Upper lobe of left lung (tissue), 6 donors: Measurements from ENCODE around the gene SPRR1A. TPM values are rescaled to one million over a fixed set of nuclear protein-coding genes. Genes with fewer than 3 reads are reported as not detected.
"Not testable (repeated sequence)": the region's sequence is repeated elsewhere in the genome, so short reads cannot be mapped to it uniquely, and the experiment has no call there.

Experiments
- ATAC-seq, 2 donors: fragments of 200-7000 bp; cut with Tn5 transposase; one replicate each; pipeline ENCODE4 v1.9.1; 2022; ENCODE audit warnings: mild to moderate bottlenecking in 2 of 2, moderate library complexity in 2 of 2; ENCODE audit not compliant: low FRiP score in 2 of 2
- DNase-seq, 2 donors: peaks; one replicate each; pipeline ENCODE4 v3.0.0-alpha.2; 2019 to 2020
- H3K27ac ChIP-seq, 4 donors: fragments of 200-600 bp; sonication (generic); one replicate each; pipeline ENCODE4 v1.5.1; 2016 to 2019
- H3K27me3 ChIP-seq, 4 donors: fragments of 200-600 bp; sonication (generic); one replicate each; pipeline ENCODE4 v1.5.1; 2017 to 2019
- H3K36me3 ChIP-seq, 4 donors: fragments of 200-600 bp; sonication (generic); one replicate each; pipeline ENCODE4 v1.5.1; 2016 to 2019
- H3K4me1 ChIP-seq, 4 donors: fragments of 200-600 bp; sonication (generic); one replicate each; pipeline ENCODE4 v1.5.1; 2018 to 2019
- H3K4me3 ChIP-seq, 4 donors: fragments of 200-600 bp; sonication (generic); one replicate each; pipeline ENCODE4 v1.5.1; 2017 to 2019; ENCODE audit warnings: mild to moderate bottlenecking in 2 of 4, moderate library complexity in 1 of 4
- H3K9me3 ChIP-seq, 4 donors: fragments of 200-600 bp; sonication (generic); one replicate each; pipeline ENCODE4 v1.5.1; 2018 to 2019
- EP300 ChIP-seq, 4 donors: sonication (generic); formaldehyde crosslinking; IDR thresholded peaks; one replicate each; pipeline ENCODE4 v1.5.1; 2017; ENCODE audit warnings: antibody characterized with exemption in 4 of 4, control low read depth in 2 of 4
- POLR2A ChIP-seq, 4 donors: fragments of 450-650 bp; IDR thresholded peaks; one replicate each; pipeline ENCODE4 v1.5.1; 2016 to 2017; ENCODE audit warnings: antibody characterized with exemption in 4 of 4, mild to moderate bottlenecking in 2 of 4
- POLR2AphosphoS5 ChIP-seq, 2 donors: sonication (generic); formaldehyde crosslinking; IDR thresholded peaks; one replicate each; pipeline ENCODE4 v1.5.1; 2017; ENCODE audit warnings: antibody characterized with exemption in 2 of 2
- WGBS, 2 donors: methylation state at CpG; one replicate each; pipeline ENCODE4 v1.1.5; 2017 to 2018; 5-methylcytosine and 5-hydroxymethylcytosine counted together
- total RNA-seq, 6 donors: library from RNA; depleted of rRNA in 4 of 6; stranded (reverse); fragments of >200 nt in 4 of 6; gene quantifications; one replicate each; pipeline versions ENCODE4 v1.1.0 to v1.2.1, GENCODE V29; 2016 to 2021
- TF ChIP-seq, protein P1 (sequence below), 6 experiments: fragments of 450-650 bp in 4 of 6; fragments of 200-600 bp in 2 of 6; sonication (generic) in 2 of 6; IDR thresholded peaks; one replicate each; pipeline ENCODE4 v1.5.1; 2016 to 2019; ENCODE audit warnings: antibody characterized with exemption in 6 of 6
- donor health status: DM: no; HTN: no; CAD: no; lungs with moderate emphysema.
- donor health status: DM: no; HTN: yes; CAD: no; lungs with severe emphysema.

SPRR1A gene
- total RNA-seq, 6 donors from 2014 or later, result not detected

DNA sequence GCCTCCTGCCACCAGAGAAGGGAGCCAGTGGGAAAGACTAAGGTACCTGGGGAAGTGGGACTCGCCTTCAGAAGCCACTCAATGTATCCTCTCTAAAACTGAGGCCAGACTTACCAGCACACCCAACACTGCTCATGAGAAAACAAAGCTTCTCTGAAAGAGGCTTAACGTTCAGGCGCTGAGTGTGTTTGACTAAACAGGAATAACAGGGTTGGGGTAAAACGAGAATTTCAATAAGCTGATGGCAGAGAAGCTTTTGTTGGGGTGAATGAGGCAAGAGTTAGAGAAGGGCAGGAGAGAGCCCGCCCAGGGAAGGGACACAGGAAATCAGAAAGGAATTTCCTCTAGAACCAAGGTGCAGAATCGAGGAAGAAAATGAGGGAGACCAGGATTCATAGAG lies 15.9 kb downstream of the SPRR1A start:
- Histone ChIP-seq H3K36me3 (no peaks in the 10 kb centered on the region), H3K27me3 (no peaks in the 10 kb centered on the region), H3K9me3 (no peaks in the 10 kb centered on the region), H3K27ac (no peak overlapping the region), H3K4me1 (no peaks in the 10 kb centered on the region), H3K4me3 (no peak overlapping the region)
- TF ChIP-seq POLR2AphosphoS5 (IDR thresholded peaks at IDR 0.05), result no peak
- TF ChIP-seq EP300 (IDR thresholded peaks at IDR 0.05), result no peak
- no peak for TF ChIP-seq POLR2A (IDR thresholded peaks at IDR 0.05)
- TF ChIP-seq, protein P1, sequence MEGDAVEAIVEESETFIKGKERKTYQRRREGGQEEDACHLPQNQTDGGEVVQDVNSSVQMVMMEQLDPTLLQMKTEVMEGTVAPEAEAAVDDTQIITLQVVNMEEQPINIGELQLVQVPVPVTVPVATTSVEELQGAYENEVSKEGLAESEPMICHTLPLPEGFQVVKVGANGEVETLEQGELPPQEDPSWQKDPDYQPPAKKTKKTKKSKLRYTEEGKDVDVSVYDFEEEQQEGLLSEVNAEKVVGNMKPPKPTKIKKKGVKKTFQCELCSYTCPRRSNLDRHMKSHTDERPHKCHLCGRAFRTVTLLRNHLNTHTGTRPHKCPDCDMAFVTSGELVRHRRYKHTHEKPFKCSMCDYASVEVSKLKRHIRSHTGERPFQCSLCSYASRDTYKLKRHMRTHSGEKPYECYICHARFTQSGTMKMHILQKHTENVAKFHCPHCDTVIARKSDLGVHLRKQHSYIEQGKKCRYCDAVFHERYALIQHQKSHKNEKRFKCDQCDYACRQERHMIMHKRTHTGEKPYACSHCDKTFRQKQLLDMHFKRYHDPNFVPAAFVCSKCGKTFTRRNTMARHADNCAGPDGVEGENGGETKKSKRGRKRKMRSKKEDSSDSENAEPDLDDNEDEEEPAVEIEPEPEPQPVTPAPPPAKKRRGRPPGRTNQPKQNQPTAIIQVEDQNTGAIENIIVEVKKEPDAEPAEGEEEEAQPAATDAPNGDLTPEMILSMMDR (IDR thresholded peaks at IDR 0.05), result no peak
- ATAC-seq (peak in 1 of 2 donors; percentile 39), DNase-seq (no peak)
- 56 to 65% methylated on average over 6 of the region's 6 CpGs for WGBS, 2 donors

DNA sequence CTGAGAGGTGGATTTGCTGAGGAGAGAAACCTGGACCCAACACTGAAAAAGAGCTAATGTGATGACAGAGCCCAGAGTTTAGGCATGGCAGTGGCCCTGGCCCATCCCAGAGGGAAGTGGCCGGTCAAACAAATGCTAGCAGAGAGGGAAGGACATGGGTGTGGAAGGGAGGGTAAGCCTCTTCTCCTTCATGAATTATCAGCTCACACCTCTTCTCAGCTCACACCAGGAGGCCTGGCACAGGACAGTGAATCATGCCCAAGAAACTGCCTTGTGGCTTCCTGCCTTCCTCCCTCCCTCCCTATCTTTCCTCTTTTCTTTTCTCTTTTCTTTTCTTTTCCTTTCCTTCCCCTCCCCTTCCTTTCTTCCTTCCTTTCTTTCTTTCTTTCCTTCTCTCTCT lies 16.4 kb downstream of the SPRR1A start:
- WGBS, 2 donors, result 82 to 86% methylated on average over 1 of the region's 1 CpG
- Histone ChIP-seq H3K9me3 (no peaks in the 10 kb centered on the region), H3K27me3 (no peaks in the 10 kb centered on the region), H3K36me3 (no peaks in the 10 kb centered on the region), H3K4me3 (no peak overlapping the region), H3K4me1 (no peaks in the 10 kb centered on the region), H3K27ac (no peak overlapping the region)
- ATAC-seq, result no peak
- no peak for TF ChIP-seq EP300 (IDR thresholded peaks at IDR 0.05)
- no peak for TF ChIP-seq POLR2A (IDR thresholded peaks at IDR 0.05)
- TF ChIP-seq, protein P1 (IDR thresholded peaks at IDR 0.05), result no peak
- TF ChIP-seq POLR2AphosphoS5 (IDR thresholded peaks at IDR 0.05), result no peak
- DNase-seq, result no peak

DNA sequence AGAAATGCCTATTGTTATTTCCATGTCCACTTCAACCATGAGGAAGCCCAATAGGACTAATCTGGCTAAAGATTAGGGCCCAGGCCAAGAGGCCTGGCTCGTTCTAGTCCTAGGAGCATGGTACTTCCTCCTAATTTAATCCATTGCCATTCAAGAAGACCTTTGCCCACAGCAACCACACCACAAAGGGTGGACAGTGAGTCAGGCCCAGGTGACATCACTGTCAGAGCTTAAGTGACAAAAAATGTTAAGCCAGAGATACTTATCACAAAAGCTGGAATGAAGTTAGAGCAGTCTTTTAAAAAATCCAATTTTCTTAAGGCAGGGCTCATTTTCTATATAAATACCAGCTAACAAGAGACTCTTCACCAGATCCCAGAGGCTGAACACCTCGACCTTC lies 17.5 kb downstream of the SPRR1A start, which contains the start of gene SPRR3:
TSS of gene SPRR3 (plus strand) at position 368 of the 400 bp plus-strand sequence. CDS start 1,272 bp downstream, outside the sequence.
- Histone ChIP-seq H3K27me3 (no peaks in the 10 kb centered on the region), H3K9me3 (no peaks in the 10 kb centered on the region), H3K4me3 (no peak within 1 kb of the TSS), H3K27ac (no peak within 1 kb of the TSS), H3K4me1 (no peaks in the 10 kb centered on the region), H3K36me3 (no peaks in the 10 kb centered on the region)
- TF ChIP-seq EP300 (IDR thresholded peaks at IDR 0.05) (no peak), POLR2A (IDR thresholded peaks at IDR 0.05) (no peak), POLR2AphosphoS5 (IDR thresholded peaks at IDR 0.05) (no peak)
- TF ChIP-seq, protein P1 (IDR thresholded peaks at IDR 0.05), result no peak
- no peak for DNase-seq
- ATAC-seq, result no peak
- WGBS, 2 donors, result 58 to 71% methylated on average over 2 of the region's 2 CpGs

DNA sequence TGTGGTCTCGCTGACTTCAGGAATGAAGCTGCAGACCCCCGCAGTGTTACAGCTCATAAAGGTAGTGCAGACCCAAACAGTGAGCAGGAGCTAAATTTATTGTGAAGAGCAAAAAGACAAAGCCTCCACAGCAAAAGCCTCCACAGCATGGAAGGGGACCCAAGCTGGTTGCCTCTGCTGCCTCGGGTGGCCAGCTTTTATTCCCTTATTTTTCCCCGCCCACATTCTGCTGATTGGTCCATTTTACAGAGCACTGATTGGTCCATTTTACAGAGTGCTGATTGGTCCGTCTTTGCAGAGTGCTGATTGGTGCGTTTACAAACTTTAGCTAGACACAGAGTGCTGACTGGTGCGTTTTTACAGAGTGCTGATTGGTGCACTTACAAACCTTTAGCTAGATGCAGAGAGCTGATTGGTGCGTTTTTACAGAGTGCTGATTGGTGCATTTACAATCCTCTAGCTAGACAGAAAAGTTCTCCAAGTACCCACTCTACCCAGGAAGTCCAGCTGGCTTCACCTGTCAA lies 27.4 kb downstream of the SPRR1A start:
- not testable (repeated sequence) for ATAC-seq, H3K4me1 ChIP-seq, H3K36me3 ChIP-seq, H3K9me3 ChIP-seq, H3K27me3 ChIP-seq, DNase-seq, H3K4me3 ChIP-seq, H3K27ac ChIP-seq
- WGBS, 2 donors, result 77 to 83% methylated on average over 6 to 8 of the region's 8 CpGs

DNA sequence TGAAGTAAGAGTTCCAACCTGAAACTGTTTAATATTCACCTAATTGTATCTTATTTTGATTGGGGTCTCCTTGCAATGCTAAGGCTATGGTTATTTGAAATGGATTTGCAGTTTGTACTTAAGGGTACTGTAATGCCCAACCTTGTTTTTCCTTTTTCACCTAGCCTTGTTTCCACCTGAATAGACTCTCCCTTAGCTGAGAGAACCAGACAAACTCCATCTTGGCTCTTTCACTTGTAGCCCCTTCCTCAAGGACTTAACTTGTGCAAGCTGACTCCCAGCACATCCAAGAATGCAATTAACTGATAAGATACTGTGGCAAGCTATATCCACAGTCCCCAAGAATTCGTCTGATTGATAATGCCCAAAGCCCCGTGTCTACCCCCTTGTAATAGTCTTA lies 37.9 kb downstream of the SPRR1A start:
- not testable (repeated sequence) for H3K27ac ChIP-seq, H3K36me3 ChIP-seq, H3K4me1 ChIP-seq, H3K4me3 ChIP-seq, ATAC-seq, DNase-seq, H3K9me3 ChIP-seq, H3K27me3 ChIP-seq
- 27 to 30% methylated on average over 2 of the region's 2 CpGs for WGBS, 2 donors

DNA sequence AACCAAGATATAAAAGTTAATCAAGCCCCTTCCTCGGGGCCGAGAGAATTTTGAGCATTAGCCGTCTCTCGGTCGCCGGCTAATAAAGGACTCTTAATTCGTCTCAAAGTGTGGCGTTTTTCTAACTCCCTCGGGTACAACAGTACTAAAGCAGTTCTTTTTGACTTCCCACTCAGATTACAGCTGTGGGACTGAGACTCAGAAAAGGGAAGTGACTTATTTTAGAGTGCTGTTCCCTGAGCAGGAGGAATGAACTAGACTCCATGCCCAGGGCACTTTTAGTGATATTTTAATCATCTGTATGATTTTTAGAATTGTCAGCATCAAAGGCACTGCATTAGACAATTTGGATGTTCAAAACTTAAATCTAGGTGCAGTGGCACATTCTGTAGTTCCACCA lies 38.5 kb downstream of the SPRR1A start:
- not testable (repeated sequence) for H3K9me3 ChIP-seq, DNase-seq, H3K27ac ChIP-seq, H3K4me1 ChIP-seq, H3K36me3 ChIP-seq, H3K27me3 ChIP-seq, ATAC-seq, H3K4me3 ChIP-seq
- 46 to 54% methylated on average over 9 of the region's 9 CpGs for WGBS, 2 donors
